HEK293T (cell line): ENCODE results near the gene ACTR1B.

Source experiments
- BHLHE40 ChIP-seq: fragments of 450-650 bp; IDR thresholded peaks from 2 replicates; pipeline ENCODE4 v1.6.1; 2016; ENCODE audit warnings: mild to moderate bottlenecking, moderate library complexity, borderline replicate concordance
- CTBP1 ChIP-seq: fragments of 450-650 bp; IDR thresholded peaks from 2 replicates; pipeline ENCODE4 v1.6.1; 2016; ENCODE audit warnings: borderline replicate concordance
- ELF4 ChIP-seq: fragments of 450-650 bp; IDR thresholded peaks from 2 replicates; pipeline ENCODE4 v1.6.1; 2017; ENCODE audit warnings: antibody characterized with exemption
- FOXM1 ChIP-seq: fragments of 450-650 bp; IDR thresholded peaks from 2 replicates; pipeline ENCODE4 v1.6.1; 2017; ENCODE audit warnings: mild to moderate bottlenecking, borderline replicate concordance
- HDGF ChIP-seq: fragments of 450-650 bp; IDR thresholded peaks from 2 replicates; pipeline ENCODE4 v1.6.1; 2017; ENCODE audit warnings: antibody characterized with exemption, borderline replicate concordance
- SP1 ChIP-seq: fragments of 450-650 bp; IDR thresholded peaks from 2 replicates; pipeline ENCODE4 v1.6.1; 2017
- SUZ12 ChIP-seq: fragments of 450-650 bp; IDR thresholded peaks from 2 replicates; pipeline ENCODE4 v1.6.1; 2016; ENCODE audit warnings: mild to moderate bottlenecking
- ZNF384 ChIP-seq: fragments of 450-650 bp; IDR thresholded peaks from 2 replicates; pipeline ENCODE4 v1.6.1; 2016

DNA sequence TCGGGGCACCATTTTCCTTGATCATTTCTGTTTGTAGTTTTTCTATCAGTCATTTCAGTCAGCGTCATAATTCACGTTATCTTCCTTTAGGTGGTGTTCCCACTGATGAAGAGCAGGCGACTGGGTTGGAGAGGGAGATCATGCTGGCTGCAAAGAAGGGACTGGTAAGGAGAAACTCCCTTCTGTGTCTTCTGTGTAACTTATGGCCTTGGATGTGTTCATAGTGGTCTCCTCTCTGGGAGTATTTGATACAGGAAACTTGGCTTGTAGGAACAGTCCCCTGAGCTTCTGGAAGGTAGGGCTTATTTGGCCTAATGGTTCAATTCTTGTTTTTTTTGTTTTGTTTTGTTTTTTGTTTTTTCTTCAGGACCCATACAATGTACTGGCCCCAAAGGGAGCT is 16.9 kb downstream of the ACTR1B start:
- TF ChIP-seq SP1 = no peak
- TF ChIP-seq ELF4 = no peak
- TF ChIP-seq ZNF384 = no peak
- no peak for TF ChIP-seq BHLHE40
- TF ChIP-seq SUZ12 = no peak
- TF ChIP-seq HDGF = no peak
- TF ChIP-seq CTBP1 = no peak
- TF ChIP-seq FOXM1 = no peak
